Natural killer cell (primary cell): Measurements from ENCODE around the gene IKZF1. TPM values are rescaled to one million over a fixed set of nuclear protein-coding genes. Genes with fewer than 3 reads are reported as not detected.

Source experiments
- ATAC-seq, 3 donors: fragments of 150-1000 bp in 2 of 3; fragments of 200-7000 bp in 1 of 3; cut with Tn5 transposase; 1 replicate in 1 of 3; 2 replicates in 2 of 3; pipeline ENCODE4 v1.10.0; 2021; ENCODE audit warnings: mild to moderate bottlenecking in 2 of 3, moderate library complexity in 2 of 3
- DNase-seq, 2 donors: peaks; one replicate each; pipeline versions ENCODE4 v3.0.0 to v3.0.0-alpha.2; 2013 to 2021; ENCODE audit warnings: mixed read lengths in 1 of 2
- H3K27ac ChIP-seq: one replicate; pipeline ENCODE4 v1.5.1; 2013; ENCODE audit warnings: mild to moderate bottlenecking, low read length
- H3K27me3 ChIP-seq: one replicate; pipeline ENCODE4 v1.6.1; 2013; ENCODE audit warnings: low read length; ENCODE audit not compliant: control insufficient read depth, insufficient read depth
- H3K36me3 ChIP-seq: one replicate; pipeline ENCODE4 v1.6.1; 2013; ENCODE audit warnings: low read length; ENCODE audit not compliant: control insufficient read depth, insufficient read depth
- H3K4me1 ChIP-seq: one replicate; pipeline ENCODE4 v1.6.1; 2013; ENCODE audit warnings: low read length; ENCODE audit not compliant: control insufficient read depth, insufficient read depth
- H3K4me3 ChIP-seq: one replicate; pipeline ENCODE4 v1.5.1; 2013; ENCODE audit warnings: low read length
- H3K9me3 ChIP-seq: one replicate; pipeline ENCODE4 v1.6.1; 2013; ENCODE audit warnings: low read length; ENCODE audit not compliant: control insufficient read depth, insufficient read depth
- H3K27ac Mint-ChIP-seq, 2 donors: one replicate each; pipeline ENCODE4 v1.8.0; 2022; ENCODE audit warnings: mild to moderate bottlenecking in 2 of 2, mixed read lengths in 2 of 2, moderate library complexity in 1 of 2
- H3K27me3 Mint-ChIP-seq, 2 donors: one replicate each; pipeline ENCODE4 v1.8.0; 2022; ENCODE audit warnings: low read depth in 2 of 2, mixed read lengths in 2 of 2
- H3K36me3 Mint-ChIP-seq: one replicate; pipeline ENCODE4 v1.8.0; 2022; ENCODE audit warnings: mixed read lengths
- H3K4me1 Mint-ChIP-seq, 2 donors: one replicate each; pipeline ENCODE4 v1.8.0; 2022; ENCODE audit warnings: mixed read lengths in 2 of 2
- H3K4me3 Mint-ChIP-seq: one replicate; pipeline ENCODE4 v1.8.0; 2022; ENCODE audit warnings: mild to moderate bottlenecking, moderate library complexity, mixed read lengths
- H3K9me3 Mint-ChIP-seq, 2 donors: one replicate each; pipeline ENCODE4 v1.8.0; 2022; ENCODE audit warnings: mixed read lengths in 2 of 2
- WGBS: methylation state at CpG from one replicate; pipeline ENCODE4 v1.1.7; 2013; ENCODE audit warnings: missing lambda C conversion rate; ENCODE audit not compliant: insufficient coverage; 5-methylcytosine and 5-hydroxymethylcytosine counted together
- intact Hi-C: fragments of 100-400 bp; cut with micrococcal nuclease; formaldehyde crosslinking; loops from one replicate; pipeline ENCODE4 v1.14.2; 2022
- total RNA-seq, 4 donors: library from RNA; stranded (reverse); fragments of 120-200 nt in 1 of 4; gene quantifications; one replicate each; pipeline versions ENCODE4 v1.2.3 to v1.2.4, GENCODE V29; 2013 to 2022
- TF ChIP-seq, protein P1 (sequence below): fragments of 200-600 bp; IDR thresholded peaks from one replicate; pipeline ENCODE4 v1.8.0; 2022; ENCODE audit warnings: antibody characterized with exemption

IKZF1 gene
- total RNA-seq, 3 donors from 2014 or later (not counting 1 experiment from before 2014, with no cell fraction given), result 294 to 391 (median 350) TPM

DNA sequence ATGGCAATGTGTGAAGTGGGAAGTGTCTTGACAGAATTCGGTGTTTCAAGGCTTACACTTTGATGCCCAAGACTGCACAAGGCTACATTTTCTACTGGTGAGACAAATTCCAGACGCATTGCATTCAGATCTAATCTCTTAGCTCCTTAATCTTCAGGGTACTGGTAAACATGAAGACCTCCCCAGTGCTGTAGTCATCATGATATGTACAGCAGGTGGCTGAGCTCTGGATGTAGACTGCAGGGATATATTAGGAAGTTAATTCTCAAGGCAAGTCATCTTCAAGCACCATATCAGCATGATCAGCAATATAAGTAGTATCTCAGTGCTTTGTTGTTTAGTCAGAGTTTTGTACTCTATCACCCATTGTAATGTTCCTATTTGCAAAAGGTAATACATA, 61.8 kb downstream of the IKZF1 start:
- no peaks in the 10 kb centered on the region for H3K9me3 Mint-ChIP-seq
- TF ChIP-seq, protein P1, sequence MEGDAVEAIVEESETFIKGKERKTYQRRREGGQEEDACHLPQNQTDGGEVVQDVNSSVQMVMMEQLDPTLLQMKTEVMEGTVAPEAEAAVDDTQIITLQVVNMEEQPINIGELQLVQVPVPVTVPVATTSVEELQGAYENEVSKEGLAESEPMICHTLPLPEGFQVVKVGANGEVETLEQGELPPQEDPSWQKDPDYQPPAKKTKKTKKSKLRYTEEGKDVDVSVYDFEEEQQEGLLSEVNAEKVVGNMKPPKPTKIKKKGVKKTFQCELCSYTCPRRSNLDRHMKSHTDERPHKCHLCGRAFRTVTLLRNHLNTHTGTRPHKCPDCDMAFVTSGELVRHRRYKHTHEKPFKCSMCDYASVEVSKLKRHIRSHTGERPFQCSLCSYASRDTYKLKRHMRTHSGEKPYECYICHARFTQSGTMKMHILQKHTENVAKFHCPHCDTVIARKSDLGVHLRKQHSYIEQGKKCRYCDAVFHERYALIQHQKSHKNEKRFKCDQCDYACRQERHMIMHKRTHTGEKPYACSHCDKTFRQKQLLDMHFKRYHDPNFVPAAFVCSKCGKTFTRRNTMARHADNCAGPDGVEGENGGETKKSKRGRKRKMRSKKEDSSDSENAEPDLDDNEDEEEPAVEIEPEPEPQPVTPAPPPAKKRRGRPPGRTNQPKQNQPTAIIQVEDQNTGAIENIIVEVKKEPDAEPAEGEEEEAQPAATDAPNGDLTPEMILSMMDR, result no peak
- H3K27me3 Mint-ChIP-seq, result no peaks in the 10 kb centered on the region
- ATAC-seq, result no peak
- Histone ChIP-seq H3K27ac (peak overlapping the region; percentile 49), H3K9me3 (no peaks in the 10 kb centered on the region), H3K4me1 (peaks cover 51% of the 10 kb centered on the region), H3K36me3 (peaks cover 64% of the 10 kb centered on the region), H3K27me3 (no peaks in the 10 kb centered on the region), H3K4me3 (no peak overlapping the region)
- H3K36me3 Mint-ChIP-seq, result peaks cover 15% of the 10 kb centered on the region
- intact Hi-C loops, result no loop called here
- no peak overlapping the region for H3K4me3 Mint-ChIP-seq
- DNase-seq, result peak in 1 of 2 donors; percentile 38
- 52% methylated on average over 2 of the region's 2 CpGs for WGBS
- H3K4me1 Mint-ChIP-seq, result peaks cover 81 to 82% of the 10 kb centered on the region in 2 donors
- H3K27ac Mint-ChIP-seq, result no peak overlapping the region

DNA sequence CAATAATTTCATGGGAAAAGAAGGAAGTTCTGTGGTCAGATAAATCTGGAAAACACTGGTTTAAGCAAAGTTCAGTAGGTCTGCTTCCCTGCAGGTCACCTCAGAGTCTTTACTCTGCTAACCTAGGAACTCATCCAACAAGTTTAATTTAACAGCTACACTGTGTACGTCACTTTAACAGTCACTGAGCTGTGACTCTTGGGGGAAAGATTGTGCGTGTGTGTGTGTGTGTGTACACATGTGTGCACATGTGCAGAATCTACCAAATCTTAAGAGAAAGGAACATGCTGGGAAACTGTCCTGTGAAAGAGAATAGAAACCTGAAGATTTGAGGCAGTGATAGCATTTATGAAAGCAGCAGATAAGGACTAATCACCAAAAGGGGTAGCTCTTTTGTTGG, 62.6 kb downstream of the IKZF1 start:
- TF ChIP-seq, protein P1, result no peak
- Histone ChIP-seq H3K27ac (peak overlapping the region; percentile 49), H3K27me3 (no peaks in the 10 kb centered on the region), H3K36me3 (peaks cover 69% of the 10 kb centered on the region), H3K4me1 (peaks cover 49% of the 10 kb centered on the region), H3K4me3 (no peak overlapping the region), H3K9me3 (no peaks in the 10 kb centered on the region)
- DNase-seq (peak in 1 of 2 donors; percentile 69), ATAC-seq (peak in 1 of 3 donors; percentile 47)
- Mint-ChIP-seq H3K27ac (no peak overlapping the region), H3K9me3 (no peaks in the 10 kb centered on the region), H3K4me1 (peaks cover 83 to 86% of the 10 kb centered on the region in 2 donors), H3K36me3 (peaks cover 17% of the 10 kb centered on the region), H3K4me3 (no peak overlapping the region), H3K27me3 (no peaks in the 10 kb centered on the region)
- 50% methylated on average over 2 of the region's 2 CpGs for WGBS
- intact Hi-C loops, result no loop called here

DNA sequence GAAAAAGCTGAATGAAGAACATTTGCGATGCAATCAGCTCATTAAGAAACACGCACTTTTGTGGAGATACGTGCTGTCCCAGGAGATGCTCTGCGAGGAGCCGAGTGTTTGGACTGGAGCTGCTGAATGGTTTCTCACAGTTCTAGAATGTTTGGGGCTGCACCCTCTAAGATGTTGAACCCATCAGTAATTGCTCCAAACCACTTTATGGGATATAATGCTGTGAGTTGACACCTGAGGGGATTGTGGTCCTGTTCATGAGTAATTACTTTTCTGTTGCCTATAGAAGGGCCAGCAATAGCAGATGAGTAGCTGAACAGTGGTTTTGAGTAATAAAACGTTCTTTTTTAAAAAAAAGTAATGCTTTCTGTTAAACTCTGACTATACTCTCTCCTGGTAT, 63.1 kb downstream of the IKZF1 start:
- 93% methylated on average over 5 of the region's 6 CpGs for WGBS
- peaks cover 18% of the 10 kb centered on the region for H3K36me3 Mint-ChIP-seq
- no peaks in the 10 kb centered on the region for H3K9me3 Mint-ChIP-seq
- Histone ChIP-seq H3K27me3 (no peaks in the 10 kb centered on the region), H3K4me3 (no peak overlapping the region), H3K4me1 (peaks cover 46% of the 10 kb centered on the region), H3K9me3 (no peaks in the 10 kb centered on the region), H3K36me3 (peaks cover 71% of the 10 kb centered on the region), H3K27ac (peak overlapping the region; percentile 41)
- ATAC-seq, result no peak
- H3K27ac Mint-ChIP-seq, result no peak overlapping the region
- TF ChIP-seq, protein P1, result no peak
- intact Hi-C loops, result no loop called here
- H3K4me1 Mint-ChIP-seq, result peaks cover 83 to 86% of the 10 kb centered on the region in 2 donors
- no peaks in the 10 kb centered on the region for H3K27me3 Mint-ChIP-seq
- no peak overlapping the region for H3K4me3 Mint-ChIP-seq
- peak in 1 of 2 donors; percentile 40 for DNase-seq

DNA sequence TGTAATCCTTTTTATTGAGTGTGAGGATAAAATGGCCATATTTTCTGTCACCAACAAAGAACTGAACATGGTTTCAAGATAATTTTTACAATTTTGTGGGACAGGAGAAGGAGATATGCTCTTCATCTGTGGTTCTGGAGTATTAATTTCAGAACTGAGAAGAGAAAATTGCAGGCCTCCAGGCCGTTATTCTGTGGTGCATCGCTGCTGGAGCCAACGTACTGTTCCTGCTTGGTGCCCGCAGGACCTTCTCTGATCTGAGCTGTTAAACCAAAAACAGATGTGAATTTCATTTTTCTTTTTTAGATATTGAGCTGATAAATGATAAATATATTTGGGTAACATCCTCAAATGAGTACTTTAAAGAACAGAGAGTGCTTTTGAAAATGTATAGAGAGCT, 63.9 kb downstream of the IKZF1 start:
- peaks cover 45% of the 10 kb centered on the region for H3K4me1 ChIP-seq
- TF ChIP-seq, protein P1, result no peak
- H3K27me3 ChIP-seq, result no peaks in the 10 kb centered on the region
- peaks cover 75% of the 10 kb centered on the region for H3K36me3 ChIP-seq
- H3K4me3 ChIP-seq, result no peak overlapping the region
- intact Hi-C loops, result no loop called here
- Mint-ChIP-seq H3K36me3 (peaks cover 16% of the 10 kb centered on the region), H3K9me3 (no peaks in the 10 kb centered on the region), H3K4me3 (no peak overlapping the region), H3K4me1 (peaks cover 83 to 86% of the 10 kb centered on the region in 2 donors), H3K27me3 (no peaks in the 10 kb centered on the region), H3K27ac (no peak overlapping the region)
- H3K9me3 ChIP-seq, result no peaks in the 10 kb centered on the region
- DNase-seq (peak in 1 of 2 donors; percentile 45), ATAC-seq (no peak)
- H3K27ac ChIP-seq, result no peak overlapping the region
- 33% methylated on average over 4 of the region's 4 CpGs for WGBS
